DND-41 (cell line): Measurements from ENCODE around the gene ZNF770.

Experiments used
- EZH2 ChIP-seq: IDR thresholded peaks from 3 replicates; pipeline ENCODE4 v1.6.1; 2012; ENCODE audit warnings: borderline replicate concordance, low read depth, mild to moderate bottlenecking, moderate library complexity, low read length, inconsistent platforms; ENCODE audit not compliant: severe bottlenecking
- TF ChIP-seq, protein P1 (sequence below): IDR thresholded peaks from 2 replicates; pipeline ENCODE4 v1.5.1; 2012; ENCODE audit warnings: borderline replicate concordance, low read length, moderate library complexity, mild to moderate bottlenecking; ENCODE audit not compliant: poor library complexity, severe bottlenecking; ENCODE audit errors: extremely low read depth

DNA sequence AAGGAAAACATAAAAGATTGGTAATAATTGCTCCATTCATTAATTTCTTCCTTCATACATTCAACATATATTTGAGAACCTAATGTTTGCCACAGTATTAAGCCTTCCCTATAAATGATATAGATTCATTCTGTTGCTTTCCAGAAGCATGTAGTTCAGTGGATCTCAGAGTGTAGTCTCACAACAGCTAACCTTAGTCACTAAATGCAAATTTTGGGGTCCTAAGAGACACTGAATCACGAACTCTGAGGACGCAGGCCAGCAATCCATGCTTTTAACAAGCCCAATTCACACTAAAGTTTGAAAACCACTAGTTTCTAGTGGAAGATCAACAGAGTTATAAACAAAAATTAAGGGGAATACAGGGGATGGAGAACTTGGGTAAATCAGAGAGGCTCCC is 11.3 kb downstream of the ZNF770 start:
- TF ChIP-seq, protein P1, sequence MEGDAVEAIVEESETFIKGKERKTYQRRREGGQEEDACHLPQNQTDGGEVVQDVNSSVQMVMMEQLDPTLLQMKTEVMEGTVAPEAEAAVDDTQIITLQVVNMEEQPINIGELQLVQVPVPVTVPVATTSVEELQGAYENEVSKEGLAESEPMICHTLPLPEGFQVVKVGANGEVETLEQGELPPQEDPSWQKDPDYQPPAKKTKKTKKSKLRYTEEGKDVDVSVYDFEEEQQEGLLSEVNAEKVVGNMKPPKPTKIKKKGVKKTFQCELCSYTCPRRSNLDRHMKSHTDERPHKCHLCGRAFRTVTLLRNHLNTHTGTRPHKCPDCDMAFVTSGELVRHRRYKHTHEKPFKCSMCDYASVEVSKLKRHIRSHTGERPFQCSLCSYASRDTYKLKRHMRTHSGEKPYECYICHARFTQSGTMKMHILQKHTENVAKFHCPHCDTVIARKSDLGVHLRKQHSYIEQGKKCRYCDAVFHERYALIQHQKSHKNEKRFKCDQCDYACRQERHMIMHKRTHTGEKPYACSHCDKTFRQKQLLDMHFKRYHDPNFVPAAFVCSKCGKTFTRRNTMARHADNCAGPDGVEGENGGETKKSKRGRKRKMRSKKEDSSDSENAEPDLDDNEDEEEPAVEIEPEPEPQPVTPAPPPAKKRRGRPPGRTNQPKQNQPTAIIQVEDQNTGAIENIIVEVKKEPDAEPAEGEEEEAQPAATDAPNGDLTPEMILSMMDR = no peak
- no peak for TF ChIP-seq EZH2
